Ovary (tissue), 3 donors: Measurements from ENCODE around the gene GPR37.

ENCODE experiments used
- CTCF ChIP-seq, 3 donors: fragments of 450-650 bp in 2 of 3; fragments of 200-600 bp in 1 of 3; IDR thresholded peaks; one replicate each; pipeline versions ENCODE4 v1.5.1 to v1.8.0; 2016 to 2022; ENCODE audit warnings: antibody characterized with exemption in 3 of 3, mild to moderate bottlenecking in 1 of 3
- EP300 ChIP-seq: sonication (generic); formaldehyde crosslinking; IDR thresholded peaks from one replicate; pipeline ENCODE4 v1.6.1; 2017; ENCODE audit warnings: antibody characterized with exemption
- POLR2A ChIP-seq: fragments of 450-650 bp; IDR thresholded peaks from one replicate; pipeline ENCODE4 v1.6.1; 2017; ENCODE audit warnings: antibody characterized with exemption, mild to moderate bottlenecking, moderate library complexity
- donor health status: DM: no; HTN: no; CAD: no.

GRCh38 chr7:124768525-124768924, 2.9 kb upstream of the GPR37 start:
- TF ChIP-seq CTCF (IDR thresholded peaks at IDR 0.05) (no peak), POLR2A (no peak), EP300 (no peak)
